GDM1 (cell line): ENCODE measurements around the gene ARSB.
A peak's percentile ranks its signal among the peaks of the same experiment; 100 is the strongest.

Experiments
- DNase-seq: peaks from one replicate; lab custom pipeline; 2025; lab: John Stamatoyannopoulos, UW

Gene ARSB

DNA sequence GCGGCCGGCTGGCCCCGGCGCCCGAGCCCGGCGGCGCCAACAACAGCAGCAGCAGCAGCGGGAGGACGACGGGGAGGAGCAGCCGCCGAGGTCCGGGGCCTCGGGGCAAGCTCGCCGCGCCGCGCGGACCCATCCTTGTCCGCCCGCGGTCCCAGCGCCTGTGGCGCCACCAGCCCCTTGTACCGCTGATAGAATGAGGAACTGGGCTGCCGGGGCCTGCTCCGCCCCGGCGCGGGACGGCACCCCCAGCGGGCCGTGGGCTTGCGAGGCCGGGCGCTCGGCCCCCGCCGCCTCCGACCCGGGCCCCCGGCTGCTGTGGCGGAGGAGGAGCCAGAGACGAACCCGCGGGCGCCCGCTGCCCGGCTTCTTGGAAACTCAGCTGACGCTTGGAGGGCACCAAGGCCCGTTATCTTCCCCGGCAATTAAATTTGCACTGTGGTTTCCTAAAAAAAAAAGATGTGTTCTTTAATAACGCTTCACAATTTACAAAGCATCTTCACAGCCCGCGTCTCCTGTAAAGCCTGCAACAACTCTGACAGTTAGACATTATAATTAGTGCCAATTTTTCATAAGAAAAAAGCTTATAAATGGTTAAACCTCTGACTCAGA is at the start of gene ARSB:
ARSB (minus strand) TSS at position 195 of the 609 bp plus-strand sequence; CDS start at position 133, 62 bp downstream.
- peak; percentile 67 for DNase-seq

DNA sequence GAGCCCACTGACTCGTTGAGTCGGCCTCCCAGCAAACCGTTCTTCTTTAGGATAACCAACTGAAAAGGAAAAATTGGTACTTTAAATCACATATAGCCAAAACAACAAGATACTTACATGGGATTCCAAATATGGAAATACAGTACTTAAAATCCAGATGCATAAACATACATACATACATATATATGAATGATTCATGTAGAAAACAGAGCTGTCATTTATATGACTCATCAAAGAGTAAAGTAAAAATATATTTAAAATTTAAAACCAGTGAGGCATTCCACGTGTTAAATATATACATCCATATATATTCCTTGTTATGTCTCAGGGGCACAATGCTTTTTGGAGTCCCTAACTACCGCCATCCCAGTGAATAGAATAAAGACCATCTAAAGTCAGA is 47.7 kb upstream of the ARSB start:
- no peak for DNase-seq

DNA sequence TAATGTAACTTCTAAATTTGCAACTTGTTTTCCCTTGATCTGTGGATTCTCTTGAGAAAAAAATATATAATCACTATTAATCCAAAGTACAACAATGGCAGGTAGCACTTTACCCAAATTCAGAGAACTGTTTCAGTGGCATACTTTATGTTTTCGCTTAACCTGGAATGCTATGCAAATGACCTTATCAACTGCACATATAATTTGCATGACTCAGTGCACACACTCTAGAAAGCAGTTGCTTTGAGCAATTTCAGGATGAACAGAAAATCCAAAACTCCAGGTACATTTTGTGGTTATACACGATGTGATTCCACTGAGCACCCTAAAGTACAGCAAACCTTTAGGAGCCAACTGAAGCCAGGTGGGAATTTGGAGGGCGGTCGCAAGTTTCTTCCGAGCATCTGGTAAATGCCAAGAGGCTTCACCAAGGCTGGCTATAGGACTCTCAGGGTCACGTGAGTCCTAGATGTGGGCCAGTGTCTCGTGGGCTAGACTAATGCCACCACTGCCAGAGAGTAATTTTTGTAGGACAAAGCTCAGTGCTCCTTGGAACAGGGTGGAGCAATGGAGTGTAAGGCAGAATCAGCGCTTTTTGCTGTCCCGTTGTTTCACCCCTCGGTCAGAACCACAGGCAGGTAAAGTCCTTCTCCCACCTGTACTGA is 47.1 kb upstream of the ARSB start:
- DNase-seq, result no peak

DNA sequence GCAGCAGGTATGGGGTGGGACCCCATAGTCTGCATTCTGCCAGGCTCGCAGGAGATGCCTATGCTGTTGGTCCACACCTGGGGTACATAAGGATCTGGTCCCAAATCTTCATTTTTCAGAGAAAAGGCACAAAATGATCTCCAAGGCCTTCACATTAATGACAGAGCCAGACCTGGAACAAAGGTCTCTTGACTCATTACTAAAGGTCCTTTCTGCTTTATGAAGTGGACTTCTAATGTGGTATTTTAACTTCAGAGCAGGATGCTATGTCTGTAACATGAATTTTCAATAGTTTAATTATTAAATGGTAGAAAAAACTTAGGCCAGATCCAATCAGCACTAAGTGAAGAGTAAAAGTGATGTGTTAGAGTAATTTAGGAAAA is 46.4 kb upstream of the ARSB start:
- DNase-seq, result no peak

DNA sequence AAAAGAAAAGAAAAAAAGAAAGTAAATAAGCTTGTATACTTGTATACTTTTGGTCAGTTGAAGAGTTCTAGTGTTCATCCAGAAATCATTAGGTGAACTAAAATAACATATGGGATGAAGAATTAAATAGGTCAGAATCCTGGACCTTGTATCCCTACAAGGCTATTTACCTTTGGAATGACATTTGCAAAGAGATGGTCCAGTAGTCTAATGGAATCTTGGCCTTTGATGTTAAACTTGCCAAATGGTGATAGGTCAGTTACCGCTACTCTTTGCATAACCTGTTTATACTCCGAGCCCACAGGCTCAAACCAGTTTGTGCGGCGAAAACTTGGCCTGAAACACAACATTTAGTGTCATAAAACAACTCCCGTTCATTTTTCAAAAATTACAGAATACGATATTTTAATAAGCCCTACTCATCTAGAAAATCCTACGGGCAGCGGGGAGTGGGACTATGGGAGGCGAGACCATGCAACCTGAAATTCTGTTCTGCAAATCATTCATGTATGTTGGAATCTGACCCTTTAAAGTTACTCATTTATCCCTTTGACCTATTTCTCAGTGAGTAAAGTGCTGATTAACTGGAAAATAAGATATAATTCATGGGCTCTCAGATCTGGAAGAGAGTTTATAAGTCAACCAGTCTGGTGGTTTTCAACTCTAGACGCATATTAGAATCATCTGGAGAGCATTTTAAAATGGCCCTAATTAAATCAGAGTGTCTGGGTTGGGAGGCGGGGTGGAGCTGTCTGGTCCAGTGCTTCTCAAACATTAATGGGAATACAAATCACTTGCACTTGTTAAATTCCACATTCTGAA is 45.8 kb upstream of the ARSB start:
- DNase-seq, result no peak

DNA sequence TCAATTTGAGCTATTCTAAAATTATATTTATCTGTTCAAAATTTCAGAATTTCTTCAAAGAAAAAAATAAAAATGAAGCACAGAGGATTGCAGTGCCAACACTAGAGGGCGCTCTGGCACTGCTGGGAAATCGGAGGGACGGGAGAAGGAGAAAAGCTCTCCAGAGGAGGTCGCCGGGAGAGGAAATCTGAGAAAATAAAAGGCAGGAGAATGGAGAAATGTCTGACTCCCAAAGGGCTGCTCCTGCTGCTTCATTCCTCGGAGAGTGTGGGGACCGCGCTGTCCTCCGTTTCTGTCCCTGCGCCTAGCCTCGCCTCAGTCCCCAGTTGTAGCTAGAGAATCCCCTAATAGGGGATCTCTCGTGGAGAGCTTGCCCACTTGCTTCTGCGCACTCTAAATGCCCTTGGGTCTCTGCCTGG is 40.0 kb upstream of the ARSB start:
- peak; percentile 16 for DNase-seq

DNA sequence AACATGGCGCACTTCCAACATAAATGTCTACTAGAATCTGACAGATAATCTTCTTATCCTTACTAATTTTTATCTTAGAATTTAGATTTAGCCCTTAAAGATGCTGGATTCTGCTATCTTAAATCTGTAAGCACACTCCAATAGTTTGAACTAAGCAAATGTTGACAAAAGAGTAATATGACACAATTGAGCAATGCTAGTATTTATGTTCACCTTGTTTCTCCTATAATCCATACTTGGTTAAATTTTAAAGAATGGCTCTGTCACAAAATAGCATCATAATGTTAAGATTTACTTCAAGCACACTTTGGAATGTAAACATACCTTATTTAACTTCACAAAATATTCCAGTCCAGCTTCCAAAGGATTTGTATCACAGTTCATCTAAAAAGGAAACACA is 38.8 kb upstream of the ARSB start:
- DNase-seq, result no peak

DNA sequence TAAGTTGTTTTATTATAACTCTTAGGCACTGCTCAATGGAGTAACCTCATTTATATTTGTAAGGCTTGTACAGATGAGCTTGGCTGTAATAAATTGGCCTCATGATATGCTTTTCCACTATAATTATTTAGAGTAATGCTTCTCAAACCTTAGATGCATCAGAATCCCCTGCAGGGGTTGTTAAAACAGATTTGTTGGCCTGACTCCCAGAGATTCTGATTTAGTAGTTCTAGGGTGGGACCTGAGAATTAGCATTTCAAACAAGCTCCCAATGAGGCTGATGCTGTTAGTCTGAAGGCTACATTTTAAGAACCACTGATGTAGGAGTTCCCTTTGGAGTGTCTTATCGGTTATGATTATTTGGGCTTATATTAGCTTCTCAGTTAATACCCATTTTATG is 38.2 kb upstream of the ARSB start:
- no peak for DNase-seq

DNA sequence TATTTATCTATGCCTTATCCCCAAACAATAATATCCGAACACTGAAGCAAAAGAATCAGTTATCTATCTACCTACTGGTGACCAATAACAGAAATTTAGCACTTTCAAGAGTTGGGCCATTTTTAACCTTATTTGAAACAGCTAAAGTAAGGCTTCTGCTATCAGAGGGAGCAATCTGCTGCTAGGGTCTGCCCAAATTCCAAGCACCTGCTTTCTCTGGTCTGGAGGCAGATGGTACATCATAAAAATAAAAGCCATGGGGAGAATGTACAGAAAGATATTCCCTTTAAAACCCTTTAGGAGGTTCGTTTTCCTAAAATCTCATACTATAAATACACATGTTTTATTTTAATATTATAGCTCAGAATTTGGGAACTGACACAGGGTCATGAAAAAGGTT is 37.7 kb upstream of the ARSB start:
- DNase-seq, result no peak

DNA sequence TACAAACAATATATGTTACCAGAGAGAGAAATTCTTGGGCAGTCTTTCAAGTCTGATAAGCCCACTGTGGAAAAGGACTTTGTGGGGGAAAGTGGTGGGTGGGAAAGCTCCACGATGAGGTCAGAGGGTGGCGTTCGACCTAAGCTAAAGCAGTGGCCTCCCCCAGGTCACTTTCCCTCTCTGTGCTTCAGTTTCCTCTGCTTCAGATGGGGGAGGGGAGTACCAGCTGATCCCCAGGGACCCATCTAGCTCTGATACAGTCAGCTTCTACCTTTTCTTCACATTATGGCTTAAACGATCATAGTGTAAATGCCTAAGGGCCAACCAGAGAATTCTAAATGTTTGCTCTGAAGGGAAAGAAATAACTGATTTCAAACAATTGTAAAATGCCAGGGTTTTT is 36.6 kb upstream of the ARSB start:
- no peak for DNase-seq

DNA sequence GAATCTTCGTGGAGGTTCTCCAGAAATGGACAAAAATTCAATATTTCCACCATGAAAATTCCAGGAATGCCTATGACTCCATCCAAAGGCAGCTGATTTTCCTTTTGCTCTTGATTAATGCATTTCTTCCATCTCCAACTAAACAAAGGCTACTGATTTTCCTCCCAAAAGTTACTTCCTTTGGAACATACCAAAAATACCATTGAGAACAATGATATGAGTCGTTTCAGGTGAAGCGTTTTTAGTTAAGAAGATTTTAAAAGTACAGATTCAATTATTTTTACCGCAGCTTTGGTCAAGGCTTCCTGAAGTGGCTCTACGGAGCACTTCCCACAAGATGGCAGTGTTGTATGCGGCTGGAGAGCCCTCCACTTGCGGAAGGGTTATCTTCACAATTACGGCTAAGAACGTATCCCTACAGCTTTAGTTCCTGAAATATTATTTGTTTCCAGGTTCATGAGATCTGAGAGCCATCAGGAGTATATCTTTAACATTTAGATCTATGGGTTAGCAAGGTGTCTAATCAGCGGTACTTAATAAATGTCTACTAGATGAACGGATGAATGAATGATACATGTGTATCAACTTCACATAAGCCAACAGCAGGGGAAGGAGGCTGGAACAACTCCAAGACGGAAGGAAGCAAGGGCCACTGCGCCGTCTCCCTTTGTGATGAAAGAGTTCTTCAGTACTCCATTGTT is 35.9 kb upstream of the ARSB start:
- peak; percentile 43 for DNase-seq

DNA sequence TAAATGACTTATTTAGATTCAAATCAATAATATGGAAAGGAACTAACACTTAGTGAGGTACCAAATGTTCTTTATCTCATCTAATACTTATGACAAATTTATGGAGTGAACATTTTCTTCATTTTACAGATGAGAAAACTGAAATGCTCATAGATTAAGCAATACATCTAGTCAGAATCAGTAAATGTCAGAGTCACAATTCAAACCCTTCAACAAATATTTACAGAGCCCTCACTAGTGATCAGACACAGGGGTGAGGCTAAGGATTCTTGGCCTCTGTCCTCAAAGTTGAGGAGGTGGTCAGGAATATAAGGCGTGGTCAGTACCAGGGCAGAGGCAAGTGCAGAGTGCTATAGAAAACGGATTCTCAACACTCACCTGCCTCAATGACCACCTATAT is 29.5 kb upstream of the ARSB start:
- no peak for DNase-seq

DNA sequence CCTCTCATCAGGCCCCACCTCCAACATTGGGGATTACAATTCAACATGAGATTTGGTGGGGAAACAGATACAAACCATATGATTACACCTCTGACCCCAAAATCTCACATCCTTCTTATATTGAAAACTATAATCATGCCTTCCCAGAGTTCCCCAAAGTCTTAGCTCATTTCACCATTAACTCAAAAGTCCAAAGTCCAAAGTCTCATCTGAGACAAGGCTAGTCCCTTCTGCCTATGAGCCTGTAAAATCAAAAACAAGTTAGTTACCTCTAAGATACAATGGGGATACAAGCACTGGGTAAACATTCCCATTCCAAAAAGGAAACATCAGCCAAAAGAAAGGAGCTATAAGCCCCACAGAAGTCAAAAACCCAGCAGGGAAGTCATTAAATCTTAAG is 26.8 kb upstream of the ARSB start:
- DNase-seq, result no peak

DNA sequence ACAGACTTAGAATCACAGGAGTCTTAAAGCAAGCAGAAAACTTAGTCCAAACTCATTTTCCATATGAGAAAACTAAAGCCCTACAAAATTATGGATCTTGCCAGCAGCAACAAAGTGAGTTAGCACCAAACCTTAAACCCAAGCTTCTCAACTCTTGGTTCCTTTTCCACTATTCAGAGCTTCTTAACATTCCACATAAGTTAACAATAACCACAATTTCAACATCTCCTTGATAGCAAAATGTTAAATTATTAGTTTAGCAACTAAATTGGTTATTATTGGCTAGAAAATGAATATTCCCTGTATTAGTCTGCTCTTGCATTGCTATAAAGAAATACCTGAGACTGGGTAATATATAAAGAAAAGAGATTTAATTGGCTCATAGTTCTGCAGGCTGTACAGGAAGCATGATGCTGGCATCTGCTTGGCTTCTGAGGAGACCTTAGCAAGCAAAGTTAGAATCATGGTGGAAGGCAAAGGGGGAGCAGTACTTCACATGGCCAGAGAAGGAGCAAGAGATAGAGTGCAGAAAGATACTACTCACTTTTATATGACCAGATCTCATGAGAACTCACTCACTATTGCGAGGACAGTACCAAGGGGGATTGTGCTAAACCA is 26.2 kb upstream of the ARSB start:
- no peak for DNase-seq

DNA sequence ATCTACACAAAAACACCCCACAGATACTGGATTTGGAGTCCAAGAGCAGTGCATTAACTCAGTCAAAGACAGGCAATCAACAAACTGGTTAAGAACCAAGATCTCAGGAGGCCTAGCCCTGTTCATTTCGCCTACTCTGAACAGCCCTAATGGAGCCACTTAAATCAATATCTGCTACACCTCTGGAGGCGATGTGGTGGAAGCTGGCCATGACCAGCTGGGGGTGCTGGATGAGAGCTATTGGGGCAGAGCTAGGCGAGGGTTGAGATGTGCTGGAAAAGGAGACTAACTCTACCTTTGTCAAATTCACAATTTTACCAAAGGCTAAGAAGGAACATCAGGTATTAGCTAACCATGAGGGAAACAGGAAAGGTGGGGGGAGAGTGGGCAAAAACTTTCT is 23.3 kb upstream of the ARSB start:
- no peak for DNase-seq

DNA sequence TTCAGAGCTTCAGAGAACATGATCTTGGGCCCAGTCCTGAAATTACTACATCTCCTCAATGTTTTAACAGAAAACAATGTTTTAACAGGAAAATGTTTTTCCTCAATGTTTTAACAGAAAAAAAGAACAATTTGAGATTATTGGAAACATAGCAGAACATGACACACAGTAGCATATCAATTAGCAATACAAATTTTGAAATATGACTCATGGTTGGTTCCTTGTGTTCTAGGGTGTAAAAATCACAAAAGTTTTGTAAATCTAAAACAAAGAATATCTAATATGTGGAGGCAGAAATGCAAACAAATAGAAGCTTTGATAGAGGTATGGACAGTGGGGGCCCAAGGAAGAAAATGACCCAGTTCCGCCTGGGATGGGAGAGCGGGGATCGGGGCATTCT is 22.8 kb upstream of the ARSB start:
- DNase-seq, result no peak

DNA sequence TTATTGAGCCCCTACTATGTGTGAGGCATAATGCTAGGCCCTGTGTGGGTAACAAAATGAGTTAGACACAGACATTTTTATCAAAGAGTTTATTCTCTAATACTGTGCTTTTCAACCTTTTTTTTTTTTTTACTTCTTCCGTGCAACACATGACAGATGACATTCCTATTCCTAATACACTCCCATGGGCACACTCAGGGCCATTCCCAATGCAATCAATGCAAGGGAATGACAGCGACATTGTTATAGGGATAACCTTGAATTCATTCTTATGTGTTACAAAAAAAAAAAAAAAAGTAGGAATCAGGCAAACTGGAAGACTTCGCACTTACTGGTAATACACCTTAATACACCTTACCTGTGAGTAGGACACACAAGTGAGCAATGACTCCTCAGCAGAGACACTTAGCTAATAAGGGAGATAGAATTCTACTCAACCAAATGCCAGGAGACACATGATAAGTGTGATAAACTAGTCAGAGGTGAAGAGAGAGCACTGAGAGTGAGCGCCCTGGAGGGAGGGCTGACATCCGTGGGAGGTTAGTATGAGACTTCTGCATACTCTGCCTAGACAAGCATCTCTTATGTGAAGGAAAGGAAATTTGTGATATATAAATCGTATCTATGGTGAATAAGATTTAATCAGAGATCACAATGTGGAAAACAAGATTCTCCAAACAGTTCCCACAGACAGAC is 21.0 kb upstream of the ARSB start:
- no peak for DNase-seq

DNA sequence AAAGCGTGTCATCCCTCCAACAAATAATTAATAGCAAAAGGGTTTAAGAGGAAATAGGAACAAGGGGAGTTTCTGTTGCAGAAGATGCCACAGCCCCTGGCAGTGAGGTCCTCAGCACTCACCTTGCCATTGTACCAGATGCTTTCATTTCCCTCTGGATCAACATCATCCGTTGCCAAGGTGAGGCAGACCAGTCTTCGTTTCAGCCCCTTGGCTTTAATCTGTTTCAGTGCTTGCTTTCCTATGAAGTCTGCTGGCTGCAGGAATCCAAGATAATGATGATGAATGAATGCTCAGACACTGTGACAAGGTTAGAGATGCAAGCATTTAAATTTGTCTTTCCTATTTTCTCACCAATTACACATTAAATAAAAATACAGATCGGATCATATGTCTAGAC is 20.0 kb upstream of the ARSB start:
- DNase-seq, result no peak

DNA sequence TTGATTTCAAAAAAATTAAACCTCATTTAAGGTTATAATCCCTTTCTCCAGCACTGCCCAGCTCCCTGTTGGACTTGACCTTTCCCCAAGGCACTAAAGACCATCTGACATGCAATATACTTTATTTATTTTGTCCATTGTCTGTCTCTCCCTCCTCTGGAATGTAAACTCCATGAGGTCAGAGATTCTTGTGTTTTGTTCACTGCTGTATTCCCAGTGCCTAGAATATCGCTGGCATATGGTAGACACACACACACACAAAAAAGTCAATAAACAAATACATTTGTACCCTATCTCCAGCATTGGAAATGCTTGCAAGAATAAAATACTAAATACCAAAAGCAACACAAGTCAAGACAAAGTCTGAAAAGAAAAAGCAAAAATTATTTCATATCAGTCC is 17.3 kb upstream of the ARSB start:
- DNase-seq, result no peak

DNA sequence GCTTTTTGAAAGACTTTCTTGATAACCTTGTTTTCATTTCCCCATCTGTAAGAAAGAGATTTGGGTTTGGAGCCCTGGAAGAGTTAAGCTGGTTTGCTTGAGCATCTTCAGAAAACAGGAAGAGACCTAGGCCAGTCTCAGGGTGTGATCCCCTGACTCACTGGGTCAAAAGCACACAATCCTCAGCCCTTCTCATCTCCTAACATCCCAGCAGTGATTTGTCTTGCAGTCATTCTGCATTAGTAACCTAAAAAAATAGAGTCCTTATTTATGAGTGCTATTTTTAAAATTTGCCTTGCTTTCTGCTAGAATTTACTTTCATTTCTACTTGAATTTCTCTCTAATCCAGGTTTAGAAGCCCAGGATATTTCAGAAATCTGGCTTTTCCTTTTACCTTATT is 16.4 kb upstream of the ARSB start:
- DNase-seq, result no peak

DNA sequence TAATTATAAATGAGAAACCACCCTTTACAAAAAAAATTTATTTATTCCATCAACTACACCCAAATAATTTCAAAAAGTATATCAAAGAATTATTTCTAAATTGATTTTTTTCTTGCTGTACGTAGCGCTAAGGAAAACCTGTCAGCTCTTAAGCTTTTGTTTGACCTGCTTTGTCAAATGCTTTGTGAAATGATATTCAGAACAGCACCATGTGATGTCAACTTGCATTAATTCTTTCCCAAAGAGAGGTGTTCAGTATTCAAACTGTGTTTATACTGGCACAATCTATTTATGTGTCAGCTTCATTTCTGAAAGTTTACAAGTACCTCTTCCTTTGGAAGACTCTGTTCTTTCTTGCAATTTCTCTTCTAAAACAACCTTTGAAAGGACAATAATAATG is 12.0 kb upstream of the ARSB start:
- DNase-seq, result no peak

DNA sequence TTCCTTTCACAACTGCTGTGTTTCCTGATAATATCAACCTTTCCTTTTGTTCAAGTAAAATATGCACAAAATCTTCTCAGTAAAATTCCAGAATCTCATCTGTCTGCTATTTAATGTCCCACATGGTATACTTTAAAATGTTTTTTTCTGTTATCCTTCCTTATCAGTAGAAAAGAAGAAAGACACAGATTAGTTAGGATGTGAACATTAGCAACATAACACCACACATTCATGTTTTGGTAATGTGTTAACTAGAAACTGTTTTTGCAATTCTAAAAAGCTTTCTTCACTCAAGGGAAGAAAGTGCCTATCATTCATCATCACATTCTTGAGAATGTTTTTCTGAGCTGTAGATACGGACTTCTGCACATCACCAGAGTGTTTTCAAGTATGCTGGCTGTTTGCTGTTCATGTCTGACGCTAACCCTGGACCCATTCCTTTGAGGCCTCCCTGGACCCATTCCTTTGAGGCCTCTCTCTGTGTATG is 10.5 kb upstream of the ARSB start:
- DNase-seq, result no peak
